SU-DHL-6 (cell line): ENCODE results near the gene TBX3.
"Not testable (repeated sequence)": the region's sequence is repeated elsewhere in the genome, so short reads cannot be mapped to it uniquely, and the experiment has no call there.

Experiments
- H2AFZ ChIP-seq: fragments of 200-600 bp; sonication (generic); 2 replicates; pipeline ENCODE4 v1.6.1; 2014; ENCODE audit warnings: low read depth, mild to moderate bottlenecking, moderate library complexity, mixed read lengths, antibody characterized with exemption, low read length; ENCODE audit not compliant: severe bottlenecking
- H3F3A ChIP-seq: fragments of 200-600 bp; shearing (Covaris generic); 2 replicates; pipeline ENCODE4 v1.6.0; 2016; ENCODE audit warnings: antibody characterized with exemption, mild to moderate bottlenecking; ENCODE audit not compliant: insufficient read depth
- H3K27ac ChIP-seq: fragments of 200-600 bp; sonication (generic); 2 replicates; pipeline ENCODE4 v1.5.1; 2016; ENCODE audit warnings: low read depth, mild to moderate bottlenecking, low read length, moderate library complexity, mixed read lengths
- H3K27me3 ChIP-seq: fragments of 200-600 bp; sonication (generic), shearing (Covaris generic); 2 replicates; pipeline ENCODE4 v1.6.0; 2014; ENCODE audit warnings: mild to moderate bottlenecking, low read length
- H3K36me3 ChIP-seq: fragments of 200-600 bp; sonication (generic); 2 replicates; pipeline ENCODE4 v1.6.1; 2014; ENCODE audit warnings: mild to moderate bottlenecking, low read length, mixed read lengths
- H3K4me2 ChIP-seq: fragments of 300-600, 200-600 bp; shearing (Covaris generic), sonication (generic); 2 replicates; pipeline ENCODE4 v1.6.0; 2014; ENCODE audit warnings: low read length, low read depth, mild to moderate bottlenecking; ENCODE audit not compliant: poor library complexity, severe bottlenecking
- H3K4me3 ChIP-seq: fragments of 200-600 bp; sonication (generic); 2 replicates; pipeline ENCODE4 v1.5.1; 2014; ENCODE audit warnings: antibody characterized with exemption, low read length, mild to moderate bottlenecking, mixed read lengths; ENCODE audit not compliant: insufficient read depth, poor library complexity, severe bottlenecking
- H3K79me2 ChIP-seq: fragments of 200-600 bp; sonication (generic); 2 replicates; pipeline ENCODE4 v1.6.1; 2014; ENCODE audit warnings: mild to moderate bottlenecking, low read length, moderate library complexity; ENCODE audit not compliant: insufficient read depth
- H3K9ac ChIP-seq: fragments of 200-600 bp; sonication (generic); 2 replicates; pipeline ENCODE4 v1.7.0; 2014; ENCODE audit warnings: mild to moderate bottlenecking, low read length
- H3K9me2 ChIP-seq: fragments of 200-600 bp; sonication (generic); replicated peaks from 2 replicates; pipeline ENCODE4 v1.6.1; 2014; ENCODE audit warnings: low read length; ENCODE audit not compliant: insufficient read depth
- H3K9me3 ChIP-seq: fragments of 200-600 bp; sonication (generic); 2 replicates; pipeline ENCODE4 v1.6.1; 2014; ENCODE audit warnings: low read length, mixed read lengths; ENCODE audit not compliant: insufficient read depth
- H4K20me1 ChIP-seq: fragments of 200-600 bp; sonication (generic); 2 replicates; pipeline ENCODE4 v1.6.1; 2014; ENCODE audit warnings: low read depth, mild to moderate bottlenecking, antibody characterized with exemption, low read length, moderate library complexity, mixed read lengths
- EZH2phosphoT487 ChIP-seq: fragments of 200-600 bp; sonication (generic), shearing (Covaris generic); conservative IDR thresholded peaks from 2 replicates; pipeline ENCODE4 v1.6.1; 2018; ENCODE audit warnings: mild to moderate bottlenecking, antibody characterized with exemption, low read length, moderate library complexity, mixed read lengths
- TF ChIP-seq, protein P1 (sequence below): fragments of 200-600 bp; sonication (generic); IDR thresholded peaks from one replicate; pipeline ENCODE4 v1.5.1; 2017; ENCODE audit warnings: antibody characterized with exemption, mild to moderate bottlenecking, low read length, moderate library complexity; ENCODE audit not compliant: insufficient read depth, poor library complexity, severe bottlenecking

TBX3 gene

DNA sequence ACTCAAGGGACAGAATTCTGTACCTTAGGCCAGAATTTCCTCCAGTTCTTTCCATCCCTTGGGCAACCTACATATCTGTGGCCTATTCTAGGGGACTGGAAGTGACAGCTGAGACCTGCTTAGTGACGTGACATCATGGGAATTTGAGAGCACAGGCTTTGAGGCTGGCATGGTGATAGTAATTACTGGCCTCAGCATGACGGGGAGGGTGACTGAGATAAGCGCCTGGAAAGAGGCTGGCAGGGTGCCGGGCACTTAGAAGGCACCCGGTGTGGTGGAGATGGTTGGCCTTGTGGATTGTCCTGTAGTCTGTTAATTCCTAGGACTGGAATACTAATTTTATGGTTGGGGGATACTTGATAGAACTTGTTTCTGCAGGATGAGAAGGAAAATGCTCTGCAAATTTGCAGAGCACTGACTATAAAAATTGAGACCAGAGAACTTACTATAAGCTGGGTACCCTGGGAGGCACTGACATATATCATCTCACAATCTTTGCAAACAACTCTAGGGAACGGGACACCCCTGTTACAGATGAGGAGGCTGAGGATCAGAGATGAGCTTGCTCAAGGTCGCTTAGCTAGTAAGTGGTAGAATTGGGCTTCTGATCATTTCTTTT, 42.2 kb upstream of the TBX3 start:
- no peak for TF ChIP-seq EZH2phosphoT487
- TF ChIP-seq, protein P1, sequence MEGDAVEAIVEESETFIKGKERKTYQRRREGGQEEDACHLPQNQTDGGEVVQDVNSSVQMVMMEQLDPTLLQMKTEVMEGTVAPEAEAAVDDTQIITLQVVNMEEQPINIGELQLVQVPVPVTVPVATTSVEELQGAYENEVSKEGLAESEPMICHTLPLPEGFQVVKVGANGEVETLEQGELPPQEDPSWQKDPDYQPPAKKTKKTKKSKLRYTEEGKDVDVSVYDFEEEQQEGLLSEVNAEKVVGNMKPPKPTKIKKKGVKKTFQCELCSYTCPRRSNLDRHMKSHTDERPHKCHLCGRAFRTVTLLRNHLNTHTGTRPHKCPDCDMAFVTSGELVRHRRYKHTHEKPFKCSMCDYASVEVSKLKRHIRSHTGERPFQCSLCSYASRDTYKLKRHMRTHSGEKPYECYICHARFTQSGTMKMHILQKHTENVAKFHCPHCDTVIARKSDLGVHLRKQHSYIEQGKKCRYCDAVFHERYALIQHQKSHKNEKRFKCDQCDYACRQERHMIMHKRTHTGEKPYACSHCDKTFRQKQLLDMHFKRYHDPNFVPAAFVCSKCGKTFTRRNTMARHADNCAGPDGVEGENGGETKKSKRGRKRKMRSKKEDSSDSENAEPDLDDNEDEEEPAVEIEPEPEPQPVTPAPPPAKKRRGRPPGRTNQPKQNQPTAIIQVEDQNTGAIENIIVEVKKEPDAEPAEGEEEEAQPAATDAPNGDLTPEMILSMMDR, result no peak

DNA sequence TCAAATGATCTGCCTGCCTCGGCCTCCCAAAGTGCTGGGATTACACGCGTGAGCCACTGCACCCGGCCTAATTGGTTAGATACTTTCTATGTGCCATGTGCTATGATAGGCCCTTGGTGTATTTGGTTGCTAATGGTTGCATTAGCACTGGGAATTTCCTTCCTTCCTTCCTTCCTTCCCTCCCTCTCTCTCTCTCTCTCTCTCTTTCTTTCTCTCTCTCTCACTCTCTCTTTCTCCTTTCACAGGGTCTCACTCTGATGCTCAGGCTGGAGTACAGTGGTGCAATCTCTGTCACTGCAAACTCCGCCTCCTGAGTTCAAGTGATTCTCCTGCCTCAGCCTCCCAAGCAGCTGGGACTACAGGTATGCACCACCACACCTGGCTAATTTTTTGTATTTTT, 38.2 kb upstream of the TBX3 start:
- not testable (repeated sequence) for H3K9ac ChIP-seq, H4K20me1 ChIP-seq, H3K4me3 ChIP-seq, H3K9me3 ChIP-seq, H3K79me2 ChIP-seq, H3K27ac ChIP-seq, H3F3A ChIP-seq, H3K9me2 ChIP-seq, H3K4me2 ChIP-seq, H2AFZ ChIP-seq, H3K36me3 ChIP-seq, H3K27me3 ChIP-seq

More for the DNA sequence above, 42.2 kb upstream of the TBX3 start:
- H4K20me1 ChIP-seq, result no peaks in the 10 kb centered on the region
- no peak overlapping the region for H3K27ac ChIP-seq
- H3K4me3 ChIP-seq, result no peak overlapping the region
- H3K79me2 ChIP-seq, result no peaks in the 10 kb centered on the region
- no peak overlapping the region for H3K4me2 ChIP-seq
- no peaks in the 10 kb centered on the region for H3K9me2 ChIP-seq
- H3F3A ChIP-seq, result no peaks in the 10 kb centered on the region
- H3K9ac ChIP-seq, result no peak overlapping the region
- no peaks in the 10 kb centered on the region for H3K36me3 ChIP-seq
- no peaks in the 10 kb centered on the region for H3K27me3 ChIP-seq
- no peak overlapping the region for H2AFZ ChIP-seq
- H3K9me3 ChIP-seq, result no peaks in the 10 kb centered on the region

DNA sequence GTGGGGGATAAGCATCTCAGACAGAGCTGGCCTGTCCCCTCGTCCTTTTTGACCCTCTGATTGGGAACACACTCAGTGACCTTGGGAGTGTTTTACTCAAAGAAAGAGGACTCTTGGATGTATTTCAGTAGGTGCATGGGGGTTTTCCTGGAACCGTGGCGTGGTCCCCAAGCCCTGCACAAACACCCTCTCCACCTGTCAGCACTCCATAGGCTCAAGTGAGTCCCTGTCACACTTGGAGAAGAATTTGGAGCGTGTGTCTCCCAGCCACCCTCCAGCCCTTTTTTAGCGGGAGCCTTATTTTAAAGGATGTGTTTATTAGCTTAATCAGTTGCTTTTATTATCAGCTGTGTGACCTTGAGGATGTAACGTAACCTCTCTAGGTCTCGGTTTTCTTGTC, 37.3 kb upstream of the TBX3 start:
- Histone ChIP-seq H3K36me3 (no peaks in the 10 kb centered on the region), H3K27ac (no peak overlapping the region), H3F3A (no peaks in the 10 kb centered on the region), H3K79me2 (no peaks in the 10 kb centered on the region), H2AFZ (no peak overlapping the region), H3K4me2 (no peak overlapping the region), H3K4me3 (no peak overlapping the region), H3K9me2 (no peaks in the 10 kb centered on the region), H3K9me3 (no peaks in the 10 kb centered on the region), H4K20me1 (no peaks in the 10 kb centered on the region), H3K27me3 (no peaks in the 10 kb centered on the region), H3K9ac (no peak overlapping the region)
- TF ChIP-seq, protein P1, result no peak
- no peak for TF ChIP-seq EZH2phosphoT487

- Histone ChIP-seq H3K36me3 (no peaks in the 10 kb centered on the region), H3K9me2 (no peaks in the 10 kb centered on the region), H3K27me3 (no peaks in the 10 kb centered on the region), H4K20me1 (no peaks in the 10 kb centered on the region), H2AFZ (no peak overlapping the region), H3K27ac (no peak overlapping the region), H3K79me2 (no peaks in the 10 kb centered on the region), H3F3A (no peaks in the 10 kb centered on the region), H3K9me3 (no peaks in the 10 kb centered on the region), H3K9ac (no peak overlapping the region), H3K4me2 (no peak overlapping the region), H3K4me3 (no peak overlapping the region)
- TF ChIP-seq, protein P1, result no peak
- TF ChIP-seq EZH2phosphoT487, result no peak
Measured at GRCh38 chr12:114713466-114714215, 29.7 kb upstream of the TBX3 start.
